ENCODE data around the gene SAXO2. TPM values are rescaled to one million over a fixed set of nuclear protein-coding genes. Genes with fewer than 3 reads are reported as not detected.

The SAXO2 gene
- total and polyA plus RNA-seq, 2 of the 8 experiments (the other 6 are each of a cell fraction or from before 2014, with no cell fraction given) = 3.1 TPM

- TF ChIP-seq TAF1 (IDR thresholded peaks at IDR 0.05; ENCODE audit: low read depth, low read length) = no peak
- TF ChIP-seq RXRA (IDR thresholded peaks at IDR 0.05; ENCODE audit: insufficient read depth, low read depth, low read length) = no peak
- no peak for TF ChIP-seq NRF1 (IDR thresholded peaks at IDR 0.05; ENCODE audit: low read depth, low read length)
- TF ChIP-seq YY1 (IDR thresholded peaks at IDR 0.05; ENCODE audit: low read depth, low read length) = no peak
- TF ChIP-seq RAD21 (IDR thresholded peaks at IDR 0.05 in 1 of 2, conservative IDR thresholded peaks at IDR 0.05 in 1 of 2; ENCODE audit: low read depth in 2 of 2, low read length in 2 of 2) = no peak
Measured at GRCh38 chr15:82231233-82231632, 31.4 kb upstream of the SAXO2 start (continued).
